ENCODE results near the gene FHIT.

The FHIT gene

GRCh38 chr3:60126511-60127304 lies 1124.5 kb downstream of the FHIT start:
- DNase-seq (ENCODE audit: low read depth, low spot score) = peak; percentile 27

DNA sequence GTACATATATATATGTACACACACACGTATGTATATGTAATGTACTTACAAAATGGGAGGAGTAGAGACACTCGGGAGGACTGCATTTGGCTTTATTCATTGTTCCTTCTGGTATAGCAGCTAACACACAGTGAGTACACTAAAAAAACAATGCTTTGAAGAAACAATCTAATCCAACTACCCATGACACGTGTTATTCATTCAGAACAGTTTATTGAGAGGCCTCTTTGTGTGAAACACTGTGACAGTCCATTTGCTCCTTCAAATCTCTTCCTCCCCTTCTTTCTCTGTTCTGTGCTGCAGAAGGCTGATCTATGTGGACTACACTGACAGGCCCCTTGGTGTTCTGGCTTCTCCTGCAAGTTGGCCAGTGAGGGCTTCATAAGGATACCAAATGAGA lies 1125.6 kb downstream of the FHIT start:
- no peak for DNase-seq (ENCODE audit: low read depth, low spot score)

GRCh38 chr3:60120245-60120644 lies 1131.0 kb downstream of the FHIT start:
- DNase-seq (ENCODE audit: low read depth, low spot score) = no peak

GRCh38 chr3:60114191-60114590 lies 1137.1 kb downstream of the FHIT start:
- no peak for DNase-seq (ENCODE audit: low read depth, low spot score)

DNA sequence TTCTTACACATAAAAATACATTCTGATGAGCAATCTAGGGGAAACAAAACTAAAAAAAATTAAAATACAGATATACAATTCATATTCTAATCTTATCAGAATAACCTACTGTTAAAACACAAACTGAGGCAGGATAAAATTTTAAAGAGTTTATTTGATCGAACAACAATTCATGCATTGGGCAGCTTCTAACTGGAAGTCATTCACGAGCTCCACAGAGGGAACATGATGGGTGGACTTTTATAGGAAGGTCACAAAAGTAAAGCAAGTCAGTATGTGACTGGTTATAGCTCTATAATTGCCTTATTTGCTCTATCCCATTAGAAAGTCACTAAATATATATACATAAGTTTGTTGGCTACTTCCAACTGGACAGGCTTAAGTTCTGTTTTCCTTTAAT lies 1144.0 kb downstream of the FHIT start:
- DNase-seq (ENCODE audit: low read depth, low spot score) = no peak

DNA sequence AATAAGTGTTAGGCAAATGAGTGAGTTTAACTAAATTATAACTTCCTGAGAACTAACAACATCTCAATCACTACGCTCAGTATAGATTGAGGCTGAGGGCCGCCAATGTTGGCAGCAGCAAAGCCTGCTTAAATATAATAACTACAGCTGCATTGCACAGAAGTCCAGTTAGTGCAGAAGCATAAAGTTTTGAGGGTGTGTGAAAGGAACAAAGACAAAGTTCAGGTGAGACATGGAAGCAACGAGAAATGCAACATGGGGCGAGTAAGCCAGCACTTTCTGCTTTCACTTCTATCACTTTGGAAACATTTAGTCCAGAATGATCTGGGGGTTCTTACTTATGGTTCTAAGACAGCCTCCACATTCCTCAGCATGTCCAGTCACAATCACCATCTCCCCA lies 1149.1 kb downstream of the FHIT start:
- no peak for DNase-seq (ENCODE audit: low read depth, low spot score)

DNA sequence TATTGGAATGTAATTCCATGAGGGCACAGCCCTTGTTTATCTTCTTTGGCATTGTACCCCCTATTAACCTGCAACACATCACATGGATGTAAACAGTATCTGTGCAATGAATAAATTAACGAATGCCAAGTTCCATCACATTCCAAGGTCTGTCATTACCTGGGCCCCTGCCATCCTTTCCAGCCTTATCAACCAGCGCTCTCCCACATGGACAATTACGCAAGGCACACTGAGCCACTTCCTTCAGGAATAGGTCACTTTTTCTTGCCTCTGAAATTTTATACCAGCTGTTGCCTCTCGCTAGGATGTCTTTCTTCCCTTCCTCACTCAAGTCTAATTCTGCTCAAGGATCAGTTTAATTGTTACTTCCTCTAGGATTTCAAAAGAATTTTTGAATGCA lies 1149.6 kb downstream of the FHIT start:
- peak; percentile 9 for DNase-seq (ENCODE audit: low read depth, low spot score)

DNA sequence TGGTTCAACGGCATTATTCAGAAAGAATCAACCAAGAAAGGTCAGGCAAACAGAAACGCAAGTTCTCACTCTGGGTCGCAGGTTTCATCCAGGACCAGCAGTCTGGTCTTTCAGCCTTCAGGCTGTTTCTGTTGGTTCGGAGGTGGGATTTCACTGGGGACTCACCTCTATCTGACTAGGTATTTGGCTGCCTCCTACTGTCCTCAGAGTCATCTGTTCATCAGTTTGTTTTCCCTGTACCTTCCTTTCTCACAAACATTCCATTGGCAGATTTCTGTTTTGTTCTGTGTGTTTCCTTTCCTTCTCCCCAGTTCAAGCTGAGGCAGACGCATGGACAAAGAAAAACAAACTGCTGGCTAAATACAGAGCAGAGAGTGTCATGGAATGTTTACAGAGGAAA lies 1154.8 kb downstream of the FHIT start:
- DNase-seq (ENCODE audit: low read depth, low spot score) = peak; percentile 37

DNA sequence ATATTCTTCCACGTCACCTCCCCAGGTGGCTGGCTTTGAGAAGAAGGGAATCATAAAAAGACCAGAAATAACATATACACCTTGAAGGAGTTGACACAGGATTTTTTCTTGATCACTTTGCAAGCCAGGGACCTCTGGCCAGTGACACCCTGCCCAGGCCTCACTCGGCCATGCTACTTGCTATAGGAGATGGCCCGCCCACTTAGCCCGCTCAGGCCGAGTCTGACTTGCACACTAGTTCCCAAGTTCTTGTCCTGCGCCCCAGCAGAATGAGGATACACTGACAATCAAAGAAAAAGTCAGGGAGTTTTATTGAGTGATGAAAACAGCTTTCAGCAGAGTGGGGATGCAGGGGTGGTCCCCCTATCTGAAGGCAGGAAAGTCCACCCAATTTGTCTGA lies 1155.3 kb downstream of the FHIT start:
- no peak for DNase-seq (ENCODE audit: low read depth, low spot score)

DNA sequence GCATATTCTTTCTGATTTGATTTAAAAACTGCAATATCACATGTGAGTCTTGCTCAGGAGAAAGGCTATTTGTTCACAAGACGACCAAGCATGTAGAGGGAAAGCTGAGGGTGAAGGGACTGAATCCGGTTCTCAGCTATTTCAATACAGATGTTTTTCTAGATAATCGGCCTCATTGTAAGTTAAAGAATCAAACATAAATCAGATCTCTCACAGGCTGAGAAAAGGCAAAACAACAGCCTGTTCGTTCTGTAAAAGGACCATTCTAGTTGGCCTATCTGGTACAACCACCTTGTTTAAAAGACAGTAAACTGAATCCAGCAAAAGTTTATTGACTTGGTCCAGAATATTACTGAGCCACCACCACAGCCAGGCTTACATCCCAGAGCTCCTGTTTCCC lies 1155.7 kb downstream of the FHIT start:
- no peak for DNase-seq (ENCODE audit: low read depth, low spot score)

- no peak for DNase-seq (ENCODE audit: low read depth, low spot score)
Measured at GRCh38 chr3:60094392-60094947, 1156.8 kb downstream of the FHIT start.

GRCh38 chr3:60090548-60090947 lies 1160.7 kb downstream of the FHIT start:
- DNase-seq (ENCODE audit: low read depth, low spot score) = no peak

- peak; percentile 49 for DNase-seq (ENCODE audit: low read depth, low spot score)
Measured at GRCh38 chr3:60086811-60087210, 1164.4 kb downstream of the FHIT start.

DNA sequence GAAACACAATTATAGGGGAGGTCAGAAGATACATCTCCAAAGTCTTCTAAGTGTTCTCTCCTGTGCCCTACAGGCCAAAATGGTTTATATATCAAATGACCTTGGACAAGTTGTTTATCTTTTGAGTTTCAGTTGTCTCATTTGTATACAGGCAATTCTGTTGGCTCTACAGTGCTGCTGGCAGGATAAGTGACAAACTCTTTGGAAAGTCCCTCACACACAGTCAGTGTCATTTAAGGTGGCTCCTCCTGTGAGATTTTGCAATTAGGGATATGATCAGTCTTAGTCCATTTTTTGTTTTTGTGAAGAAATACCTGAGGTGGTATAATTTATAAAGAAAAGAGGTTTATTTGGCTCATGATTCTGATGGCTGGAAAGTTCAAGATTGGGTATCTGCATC lies 1165.6 kb downstream of the FHIT start:
- no peak for DNase-seq (ENCODE audit: low read depth, low spot score)

GRCh38 chr3:60081381-60082095 lies 1169.7 kb downstream of the FHIT start:
- DNase-seq (ENCODE audit: low read depth, low spot score) = no peak

- DNase-seq (ENCODE audit: low read depth, low spot score) = peak; percentile 33
Measured at GRCh38 chr3:60080648-60081047, 1170.6 kb downstream of the FHIT start.

GRCh38 chr3:60079076-60079475 lies 1172.2 kb downstream of the FHIT start:
- DNase-seq (ENCODE audit: low read depth, low spot score) = no peak

- no peak for DNase-seq (ENCODE audit: low read depth, low spot score)
Measured at GRCh38 chr3:60076331-60076730, 1174.9 kb downstream of the FHIT start.

DNA sequence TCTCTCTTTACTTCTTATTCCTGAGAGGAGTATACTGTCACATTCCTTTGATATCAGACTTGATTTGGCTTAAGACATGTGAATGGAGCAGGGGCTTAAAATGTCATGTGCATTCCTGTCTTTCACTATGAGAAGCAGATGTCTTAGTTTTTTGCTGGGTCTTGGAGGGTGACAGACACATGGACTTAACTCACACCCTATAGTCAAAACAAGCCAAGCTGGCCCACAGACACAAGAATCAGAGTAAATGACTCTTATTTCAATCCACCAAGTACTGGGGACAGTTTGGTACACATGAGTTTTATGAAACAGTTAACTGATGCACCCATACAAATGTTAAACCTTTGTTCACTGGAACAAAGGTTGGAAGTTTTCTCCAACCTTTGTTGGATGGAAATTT lies 1177.3 kb downstream of the FHIT start:
- DNase-seq (ENCODE audit: low read depth, low spot score) = no peak

DNA sequence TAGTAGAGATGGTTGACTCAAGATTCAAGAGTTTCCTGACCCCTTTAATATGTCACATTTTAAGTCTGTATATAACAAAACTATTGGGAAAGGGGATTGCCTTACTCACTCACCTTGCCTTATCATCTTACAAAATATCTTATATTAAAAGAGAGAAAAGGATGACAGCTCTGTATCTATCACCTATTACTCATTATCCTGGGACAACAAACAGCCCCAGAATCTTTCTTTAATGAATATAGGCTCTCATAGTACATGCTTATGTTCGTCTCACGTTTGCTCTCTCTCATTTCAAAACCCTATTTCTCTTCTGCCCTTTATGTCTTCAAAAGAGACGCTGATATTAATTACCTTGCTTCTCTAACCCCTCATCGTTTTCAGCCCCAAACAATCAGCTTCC lies 1178.0 kb downstream of the FHIT start:
- no peak for DNase-seq (ENCODE audit: low read depth, low spot score)

GRCh38 chr3:60070366-60070765 lies 1180.9 kb downstream of the FHIT start:
- DNase-seq (ENCODE audit: low read depth, low spot score) = no peak

- no peak for DNase-seq (ENCODE audit: low read depth, low spot score)
Measured at GRCh38 chr3:60065227-60065868, 1185.9 kb downstream of the FHIT start.

Measured in astrocyte of the hippocampus (primary cell).